Renal cortex interstitium (tissue), 15 donors: ENCODE results near the gene GALC. TPM values are rescaled to one million over a fixed set of nuclear protein-coding genes. Genes with fewer than 3 reads are reported as not detected.

Experiments
- DNase-seq, 11 donors: peaks; one replicate each; pipeline ENCODE4 v3.0.0-alpha.2; 2013; ENCODE audit warnings: low read depth in 9 of 11, low spot score in 4 of 11; ENCODE audit errors: extremely low read depth in 1 of 11
- long read RNA-seq, 16 experiments: transcript quantifications; one replicate each; lab custom pipeline, GENCODE V29; 2026
- polyA plus RNA-seq, 3 donors: library from polyadenylated mRNA; unstranded; fragments of 120-200 nt; gene quantifications; one replicate each; pipeline ENCODE4 v1.2.1, GENCODE V29; 2013; ENCODE audit not compliant: insufficient read length in 3 of 3

GALC gene
- polyA plus RNA-seq, result 10 to 100 TPM; 39.1 to 42.2 (median 42.0) TPM
- long read RNA-seq, donor 1, transcript GALC-201 (17 exons, 3,883 nt), result major isoform, 6 of 6 reads
- long read RNA-seq, donor 1, partial matches to known transcripts, result 0 of 6 reads
- long read RNA-seq, donor 1, other reads (novel, unspliced or antisense), result 0 of 6 reads
- long read RNA-seq, donor 2, transcript GALC-201 (17 exons, 3,883 nt), result major isoform, 5 of 6 reads
- long read RNA-seq, donor 2, partial matches to known transcripts, result 0 of 6 reads
- long read RNA-seq, donor 2, other reads (novel, unspliced or antisense), result 0 of 6 reads
- long read RNA-seq, donor 3, transcript GALC-201 (17 exons, 3,883 nt), result major isoform, 9 of 14 reads
- long read RNA-seq, donor 3, partial matches to known transcripts, result 5 of 14 reads
- long read RNA-seq, donor 3, other reads (novel, unspliced or antisense), result 0 of 14 reads
- long read RNA-seq, donor 4, partial matches to known transcripts, result 5 of 9 reads
- long read RNA-seq, donor 4, other reads (novel, unspliced or antisense), result 0 of 9 reads
- long read RNA-seq, donor 5, result 0 reads
- long read RNA-seq, donor 6, partial matches to known transcripts, result 0 of 5 reads
- long read RNA-seq, donor 6, other reads (novel, unspliced or antisense), result 0 of 5 reads
- long read RNA-seq, donor 7, partial matches to known transcripts, result 0 of 4 reads
- long read RNA-seq, donor 7, other reads (novel, unspliced or antisense), result 0 of 4 reads
- long read RNA-seq, donor 8, result 0 reads
- long read RNA-seq, donor 9, partial matches to known transcripts, result 7 of 10 reads
- long read RNA-seq, donor 9, other reads (novel, unspliced or antisense), result 0 of 10 reads
- long read RNA-seq, donor 10, transcript GALC-201 (17 exons, 3,883 nt), result major isoform, 5 of 5 reads
- long read RNA-seq, donor 10, partial matches to known transcripts, result 0 of 5 reads
- long read RNA-seq, donor 10, other reads (novel, unspliced or antisense), result 0 of 5 reads
- long read RNA-seq, donor 11, partial matches to known transcripts, result 7 of 10 reads
- long read RNA-seq, donor 11, other reads (novel, unspliced or antisense), result 0 of 10 reads
- long read RNA-seq, donor 12, partial matches to known transcripts, result 0 of 3 reads
- long read RNA-seq, donor 12, other reads (novel, unspliced or antisense), result 0 of 3 reads
- long read RNA-seq, donor 13, result 0 reads
- long read RNA-seq, donor 14, partial matches to known transcripts, result 0 of 5 reads
- long read RNA-seq, donor 14, other reads (novel, unspliced or antisense), result 0 of 5 reads
- long read RNA-seq, donor 15, partial matches to known transcripts, result 0 of 2 reads
- long read RNA-seq, donor 15, other reads (novel, unspliced or antisense), result 0 of 2 reads
- long read RNA-seq, donor 16, transcript GALC-201 (17 exons, 3,883 nt), result major isoform, 9 of 55 reads
- long read RNA-seq, donor 16, partial matches to known transcripts, result 45 of 55 reads
- long read RNA-seq, donor 16, other reads (novel, unspliced or antisense), result 0 of 55 reads

DNA sequence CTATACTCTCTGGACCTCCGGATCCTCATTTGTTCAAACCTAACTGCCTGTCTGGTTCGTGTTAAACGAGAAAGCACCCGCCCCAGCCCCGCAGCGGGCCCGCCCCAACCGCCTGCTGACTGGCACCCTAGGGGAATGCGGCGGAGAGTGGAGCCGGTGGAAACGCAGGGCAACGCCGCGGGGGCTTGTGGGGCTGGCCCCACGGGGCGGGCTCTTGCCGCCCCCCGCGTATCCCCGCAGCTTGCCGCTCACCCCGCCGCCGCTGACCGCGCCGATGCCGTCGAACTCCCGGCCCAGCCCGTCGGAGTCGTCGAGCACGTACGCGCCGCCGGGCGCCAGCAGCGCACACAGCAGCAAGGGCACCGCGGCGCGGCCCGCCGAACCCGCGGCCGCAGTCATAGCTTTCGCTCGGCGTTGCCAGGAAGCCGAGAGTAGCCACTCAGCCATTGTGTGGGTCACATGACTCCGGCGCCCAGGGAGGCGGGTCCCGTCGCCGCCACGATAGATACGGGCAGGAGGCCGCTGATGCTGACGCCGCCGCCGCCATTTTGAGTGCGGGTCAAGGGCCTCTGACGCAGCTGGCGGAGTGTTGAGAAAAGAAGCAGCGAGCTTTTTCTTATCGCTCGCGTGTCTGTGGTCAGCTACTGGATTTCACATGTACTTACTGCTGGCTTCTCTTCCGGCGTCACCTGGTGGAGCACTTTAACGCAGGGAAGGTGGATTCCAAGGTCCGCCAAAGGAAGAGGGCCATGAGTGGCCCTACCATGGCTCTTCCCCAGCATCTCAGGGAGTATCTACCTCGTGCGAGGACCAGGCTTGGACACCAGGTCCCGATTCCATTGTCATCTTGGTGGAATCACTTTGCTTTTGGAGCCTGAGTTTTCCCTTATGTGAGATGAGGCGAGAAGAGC is at the start of gene GALC:
TSS of gene GALC (minus strand) at position 465 of the 911 bp plus-strand sequence. CDS start at position 447, 18 bp downstream.
- DNase-seq, result peak; percentile 65 to 89 (median 84)

DNA sequence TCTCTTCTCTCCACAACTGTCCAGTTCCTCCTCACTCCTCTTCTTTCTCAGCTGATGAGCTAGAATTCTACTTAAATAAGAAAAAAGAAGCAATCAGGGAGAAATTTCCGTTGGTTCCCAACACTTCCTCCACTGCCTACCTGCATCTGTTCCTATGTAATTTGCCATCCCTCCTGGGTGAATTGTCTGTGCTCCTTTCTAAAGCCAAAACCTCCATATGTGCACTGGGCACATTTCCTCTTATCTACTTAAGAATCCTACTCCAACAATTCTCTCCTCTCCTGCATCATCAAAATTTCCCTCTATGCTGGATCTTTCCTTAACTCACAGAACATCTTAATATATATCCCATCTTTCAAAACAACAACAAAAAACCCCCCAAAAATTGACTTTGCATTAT is 47.2 kb upstream of the GALC start:
- DNase-seq, result no peak

DNA sequence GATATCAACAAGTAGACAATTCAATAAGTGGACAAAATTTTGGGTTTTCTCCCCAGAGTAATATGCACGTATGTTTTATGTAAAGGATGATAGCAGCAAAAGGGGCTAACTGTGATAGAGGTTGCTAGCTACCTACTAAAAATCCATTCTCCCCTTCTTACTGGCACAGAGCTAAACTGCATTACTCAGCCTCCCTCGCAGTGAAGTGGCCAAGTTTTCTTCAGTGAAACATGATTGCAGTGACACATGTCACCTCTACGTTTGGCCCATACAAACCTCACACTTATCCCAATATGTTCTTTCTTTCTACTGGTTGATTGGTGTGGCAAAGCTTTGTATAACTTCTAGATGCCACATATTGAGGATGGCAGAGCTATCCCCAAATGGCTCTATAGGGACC is 46.2 kb upstream of the GALC start:
- DNase-seq, result no peak

DNA sequence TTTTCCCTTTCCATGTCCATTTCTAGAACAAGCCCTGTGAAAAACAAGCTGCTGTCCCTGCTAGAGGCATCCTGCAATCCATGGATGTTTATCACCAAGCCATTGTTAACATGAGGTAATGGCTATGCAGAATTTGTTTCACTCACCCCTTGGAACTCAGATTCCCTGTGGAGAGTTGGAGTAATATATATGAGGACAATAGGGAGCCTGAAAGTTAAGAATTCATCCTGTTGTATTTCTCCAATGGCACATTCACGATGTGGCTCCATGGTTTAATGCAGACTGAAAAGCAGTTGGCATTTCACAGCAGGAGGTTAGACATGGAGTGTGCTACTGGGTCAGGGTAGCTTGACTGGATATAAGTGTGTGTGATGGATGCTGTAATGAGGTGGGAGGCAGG is 44.3 kb upstream of the GALC start:
- no peak for DNase-seq

DNA sequence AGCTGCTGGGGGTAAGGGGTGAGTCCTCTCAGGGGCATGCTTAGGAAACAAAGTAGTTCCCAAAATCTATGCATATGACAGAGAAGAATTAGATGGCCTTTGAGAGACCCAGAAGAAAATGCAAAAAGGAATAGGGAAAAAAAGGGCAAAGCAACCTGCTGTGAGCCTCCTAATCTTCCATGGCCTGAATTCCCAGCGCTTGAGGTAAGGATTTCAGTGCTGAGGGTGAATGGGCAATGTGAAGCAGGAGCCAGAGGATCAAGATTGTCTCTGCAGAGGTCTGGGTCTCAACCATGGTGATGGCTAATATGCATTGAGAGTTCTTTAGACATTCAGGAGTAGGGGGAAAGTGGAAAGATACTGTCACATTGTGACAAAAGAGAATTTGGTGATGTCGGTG is 43.4 kb upstream of the GALC start:
- DNase-seq, result no peak

DNA sequence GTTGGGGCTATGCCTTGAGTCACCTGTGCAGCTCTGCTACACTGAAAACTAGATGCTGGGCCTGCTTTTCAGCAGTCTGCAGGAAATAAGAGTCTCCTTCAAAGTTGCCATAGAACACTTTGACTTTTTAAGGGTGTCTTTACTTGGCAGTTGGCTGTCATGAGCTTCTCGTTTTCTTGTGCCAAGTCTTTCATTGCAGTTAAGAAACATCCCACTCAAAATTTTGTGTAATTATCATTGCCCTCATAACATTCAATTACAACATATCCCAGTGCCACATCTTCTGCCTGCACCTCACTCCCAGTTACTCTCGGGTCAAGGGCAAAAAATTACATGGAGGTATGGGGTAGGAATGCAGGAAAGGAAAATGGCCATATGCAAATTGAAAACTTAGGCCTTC is 41.1 kb upstream of the GALC start:
- no peak for DNase-seq

DNA sequence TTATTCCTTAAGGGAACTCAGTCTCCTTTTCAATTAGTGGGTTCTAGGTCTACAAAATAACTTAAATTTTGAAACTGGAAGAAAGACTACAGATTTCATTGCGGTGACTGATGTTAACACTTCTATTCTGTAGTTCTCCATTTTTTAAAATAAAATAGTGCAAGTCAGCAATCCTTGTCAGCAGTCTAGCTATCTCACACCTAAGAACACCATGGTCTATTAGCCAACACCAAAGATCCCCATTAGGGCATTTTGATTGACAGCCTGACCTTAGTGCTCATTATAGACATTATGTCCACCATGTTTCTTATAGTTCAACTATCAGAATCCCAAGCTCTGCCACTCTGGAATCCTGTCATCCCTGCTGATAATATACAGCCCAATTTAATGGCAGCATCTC is 39.4 kb upstream of the GALC start:
- no peak for DNase-seq

DNA sequence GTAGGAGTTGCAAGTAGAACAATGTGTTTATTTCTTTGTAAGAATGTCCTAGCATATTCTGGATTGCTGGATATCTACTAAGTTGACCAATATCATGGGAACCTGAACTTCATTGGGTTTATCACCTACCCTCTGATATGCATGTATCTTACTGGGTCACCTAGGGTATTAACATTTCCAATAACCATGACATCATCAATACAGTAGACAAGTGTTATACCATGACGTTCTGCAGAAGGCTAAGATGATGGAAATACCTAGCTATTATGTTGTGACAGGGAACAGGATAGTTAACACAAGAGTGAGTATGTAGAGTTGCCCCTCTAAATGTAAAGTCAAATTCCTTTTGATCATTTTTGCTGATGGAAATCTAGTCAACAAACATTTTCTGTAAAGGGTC is 37.9 kb upstream of the GALC start:
- no peak for DNase-seq

DNA sequence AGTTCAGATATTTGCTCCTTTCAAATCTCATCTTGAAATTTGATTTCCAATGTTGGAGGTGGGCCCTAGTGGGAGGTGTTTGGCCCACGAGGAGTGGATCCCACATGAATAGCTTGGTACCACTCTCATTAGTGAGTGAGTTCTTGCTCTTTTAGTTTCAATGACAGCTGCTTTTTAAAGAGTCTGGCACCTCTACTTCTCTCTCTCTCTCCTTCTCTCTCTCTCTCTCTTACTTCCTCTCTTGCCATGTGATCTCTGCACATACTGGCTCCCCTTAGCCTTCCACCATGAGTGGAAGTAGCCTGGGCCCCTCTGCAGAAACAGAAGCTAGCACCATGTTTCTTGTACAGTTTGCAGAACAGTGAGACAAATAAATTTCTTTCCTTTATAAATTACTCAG is 37.1 kb upstream of the GALC start:
- no peak for DNase-seq

DNA sequence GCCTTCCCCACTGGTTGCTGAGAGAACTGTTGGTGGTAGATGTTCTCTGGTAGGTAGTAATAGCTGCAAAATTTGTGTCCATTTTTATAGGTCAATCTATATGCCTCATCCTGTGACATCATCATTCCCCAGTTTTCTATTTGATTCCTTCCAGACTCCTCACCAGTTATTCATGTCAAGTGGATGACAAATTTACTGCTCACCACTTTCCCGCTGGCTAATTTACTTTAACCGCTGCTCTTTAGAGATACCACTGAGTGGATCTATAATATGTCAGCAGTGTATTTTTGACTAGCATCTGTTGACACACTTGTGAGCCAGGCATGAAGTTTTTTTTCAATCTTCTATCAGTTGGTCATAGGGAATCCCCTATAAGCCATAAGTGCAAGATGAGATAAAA is 36.5 kb upstream of the GALC start:
- DNase-seq, result no peak

DNA sequence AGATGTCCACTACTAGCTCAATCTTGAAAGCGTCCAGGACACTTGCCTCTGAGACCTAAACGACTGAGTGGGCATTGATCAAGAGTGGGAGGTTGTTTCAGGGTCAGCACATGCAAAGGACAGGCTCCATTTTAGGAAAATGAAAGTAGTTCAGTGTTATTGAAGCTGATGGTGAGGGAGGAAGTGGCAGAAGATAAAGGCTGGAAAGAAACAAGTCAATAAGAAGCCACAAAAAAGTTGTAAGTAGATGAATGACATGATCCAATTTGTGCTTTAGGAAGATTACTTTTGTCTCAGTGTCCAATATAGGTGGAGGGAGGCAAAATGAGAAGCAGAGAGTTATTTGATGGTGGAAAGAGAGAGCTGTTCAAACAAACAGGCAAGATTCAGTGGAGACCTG is 33.9 kb upstream of the GALC start:
- DNase-seq, result no peak

DNA sequence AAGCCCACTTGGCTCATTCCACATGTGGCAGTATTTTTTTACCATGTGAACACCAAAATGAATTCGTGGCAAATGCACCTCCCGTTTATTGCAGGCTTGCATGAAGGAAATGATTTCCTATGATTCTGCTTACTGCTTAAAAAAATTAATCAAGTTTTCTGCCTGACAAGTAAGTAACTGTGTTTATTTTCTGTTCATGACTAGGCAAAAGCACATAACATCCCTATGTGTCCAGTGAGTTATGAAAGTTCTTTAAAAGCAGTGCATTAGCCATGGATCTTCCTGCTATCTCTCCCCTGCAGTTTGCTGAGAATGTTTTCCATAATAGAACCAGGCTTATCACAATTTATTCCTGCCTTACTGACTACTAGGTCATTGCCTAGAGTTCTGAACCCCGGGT is 32.3 kb upstream of the GALC start:
- DNase-seq, result no peak

DNA sequence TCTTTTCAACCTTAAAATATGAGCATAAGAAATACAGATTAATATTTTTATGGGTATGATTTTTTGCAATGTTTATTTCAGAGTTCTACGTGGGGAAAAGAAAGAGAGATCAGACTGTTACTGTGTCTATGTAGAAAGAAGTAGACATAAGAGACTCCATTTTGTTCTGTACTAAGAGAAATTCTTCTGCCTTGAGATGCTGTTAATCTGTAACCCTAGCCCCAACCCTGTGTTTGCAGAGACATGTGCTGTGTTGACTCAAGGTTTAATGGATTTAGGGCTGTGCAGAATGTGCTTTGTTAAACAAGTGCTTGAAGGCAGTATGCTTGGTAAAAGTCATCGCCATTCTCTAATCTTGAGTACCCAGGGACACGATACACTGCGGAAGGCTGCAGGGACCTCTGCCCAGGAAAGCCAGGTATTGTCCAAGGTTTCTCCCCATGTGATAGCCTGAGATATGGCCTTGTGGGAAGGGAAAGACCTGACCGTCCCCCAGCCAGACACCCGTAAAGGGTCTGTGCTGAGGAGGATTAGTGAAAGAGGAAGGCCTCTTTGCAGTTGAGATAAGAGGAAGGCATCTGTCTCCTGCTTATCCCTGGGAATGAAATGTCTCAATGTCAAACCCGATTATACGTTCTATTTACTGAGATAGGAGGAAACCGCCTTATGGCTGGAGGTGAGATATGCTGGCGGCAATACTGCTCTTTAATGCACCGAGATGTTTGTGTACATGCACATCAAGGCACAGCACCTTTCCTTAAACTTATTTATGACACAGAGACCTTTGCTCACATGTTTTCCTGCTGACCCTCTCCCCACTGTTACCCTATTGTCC is 31.5 kb upstream of the GALC start:
- DNase-seq, result peak in 1 of 11 donors; percentile 1

DNA sequence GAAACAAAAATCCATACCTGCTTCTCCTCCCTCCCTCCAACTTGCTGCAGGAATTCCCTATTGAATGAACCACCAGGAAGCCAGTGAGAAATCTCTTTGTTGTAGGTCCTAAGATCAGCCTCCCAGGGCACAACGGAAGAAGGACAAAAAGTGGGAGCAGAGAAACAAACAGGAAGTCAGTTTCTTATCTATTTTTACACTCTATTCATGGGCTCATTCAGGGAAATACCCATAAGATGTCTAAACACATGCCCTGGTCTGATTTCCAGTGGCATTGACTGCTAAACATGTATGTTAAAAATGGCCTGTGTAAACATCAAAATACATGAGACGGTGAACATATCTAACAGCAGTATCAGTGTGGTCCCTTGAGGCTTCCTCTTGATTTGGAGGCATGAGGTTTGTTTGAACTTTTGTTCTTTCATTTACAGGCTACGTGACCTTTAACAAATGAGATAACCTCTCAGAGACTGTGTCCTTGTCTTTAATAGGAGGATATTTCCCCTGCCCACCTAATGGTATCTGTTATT is 30.7 kb upstream of the GALC start:
- no peak for DNase-seq

DNA sequence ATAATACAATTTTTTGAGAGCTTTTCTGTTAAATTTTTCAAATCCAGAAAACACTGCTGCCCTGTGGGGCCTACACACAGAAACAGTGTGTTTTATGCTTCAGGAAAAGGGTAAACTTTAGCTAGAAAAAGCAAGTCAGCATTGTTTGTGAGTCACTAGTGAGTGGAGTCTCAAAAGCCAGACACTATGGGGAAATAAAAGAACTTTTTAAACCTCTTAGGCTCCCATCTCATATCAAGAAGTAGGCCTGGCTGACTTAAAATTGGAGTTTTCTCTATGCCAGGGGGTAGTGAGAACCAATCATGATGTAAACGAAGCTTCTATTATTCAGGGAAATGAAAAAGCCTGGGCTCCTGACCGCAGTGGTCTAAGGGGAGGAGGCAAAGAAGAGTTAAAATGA is 24.6 kb upstream of the GALC start:
- no peak for DNase-seq

DNA sequence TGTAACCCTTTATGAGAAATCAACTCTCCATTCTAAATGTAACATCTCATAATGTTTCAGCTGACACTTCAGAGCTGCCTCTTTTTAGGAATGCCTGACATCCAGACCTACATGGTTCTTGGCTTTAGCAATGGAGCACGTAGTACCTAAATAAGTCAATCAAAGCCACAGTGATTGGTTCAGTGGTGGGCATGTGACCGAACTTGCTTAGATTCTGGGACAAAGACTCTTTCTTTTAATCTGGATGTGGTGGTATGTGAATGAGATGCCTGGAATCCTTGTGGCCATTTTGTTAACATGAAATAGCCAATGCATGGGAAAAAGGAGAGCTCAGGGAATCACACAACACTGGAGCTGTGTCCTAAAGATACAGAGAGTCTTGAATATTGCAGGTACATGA is 23.8 kb upstream of the GALC start:
- DNase-seq, result no peak

DNA sequence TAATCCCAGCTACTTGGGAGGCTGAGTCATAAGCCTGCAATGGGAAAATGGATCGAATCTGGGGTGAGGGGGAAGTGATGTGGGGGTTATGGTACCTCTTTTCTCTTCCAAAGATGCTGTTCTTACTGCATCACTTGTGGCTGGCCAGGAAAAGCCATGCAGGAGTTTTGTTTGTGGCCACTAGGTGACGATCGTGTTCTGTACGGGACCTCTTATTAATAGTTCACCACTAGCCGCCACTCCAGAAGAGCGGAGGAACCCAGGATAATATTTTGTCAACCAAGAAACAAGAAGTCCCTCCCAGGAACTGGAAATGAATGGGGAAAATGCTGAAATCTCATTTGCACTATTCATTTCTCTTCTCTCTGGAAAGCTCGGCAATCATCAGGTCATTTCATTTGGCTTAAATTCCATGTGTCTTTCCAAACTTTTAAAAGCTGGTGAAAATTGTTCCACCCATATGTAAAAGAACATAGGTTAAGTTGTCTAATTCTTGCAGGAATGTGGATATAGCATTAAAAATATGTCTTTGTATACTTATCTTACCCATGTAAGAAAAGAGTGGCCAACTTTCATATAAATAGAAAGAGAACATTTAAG is 20.9 kb upstream of the GALC start:
- peak in 10 of 11 donors; percentile 33 to 68 (median 58) for DNase-seq
